Measurements from ENCODE around the gene RETSAT. TPM values are rescaled to one million over a fixed set of nuclear protein-coding genes. Genes with fewer than 3 reads are reported as not detected.
"Not testable (repeated sequence)": the region's sequence is repeated elsewhere in the genome, so short reads cannot be mapped to it uniquely, and the experiment has no call there.

The RETSAT gene
- total RNA-seq, 2 donors from 2014 or later = 37.4 to 44.3 TPM

DNA sequence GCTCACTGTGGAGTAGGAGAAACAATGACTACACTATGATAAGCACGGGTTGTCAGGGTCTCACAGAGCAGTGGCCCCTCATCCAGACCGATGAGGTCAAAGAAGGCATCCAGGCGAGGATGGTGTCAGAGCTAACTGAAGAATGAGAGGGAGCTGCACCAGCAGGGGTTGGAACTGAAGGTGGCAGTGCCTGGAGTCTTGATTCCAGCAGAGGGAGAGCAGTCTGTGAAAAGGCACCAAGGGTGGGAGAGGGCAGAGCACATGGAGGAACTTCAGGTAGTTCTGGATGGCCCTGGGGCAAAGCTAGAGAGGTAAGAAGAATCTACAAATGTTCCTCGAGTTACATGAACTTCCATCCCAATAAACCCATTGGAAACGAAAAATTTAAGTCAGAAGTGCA lies 12.9 kb upstream of the RETSAT start:
- TF ChIP-seq, protein P1, sequence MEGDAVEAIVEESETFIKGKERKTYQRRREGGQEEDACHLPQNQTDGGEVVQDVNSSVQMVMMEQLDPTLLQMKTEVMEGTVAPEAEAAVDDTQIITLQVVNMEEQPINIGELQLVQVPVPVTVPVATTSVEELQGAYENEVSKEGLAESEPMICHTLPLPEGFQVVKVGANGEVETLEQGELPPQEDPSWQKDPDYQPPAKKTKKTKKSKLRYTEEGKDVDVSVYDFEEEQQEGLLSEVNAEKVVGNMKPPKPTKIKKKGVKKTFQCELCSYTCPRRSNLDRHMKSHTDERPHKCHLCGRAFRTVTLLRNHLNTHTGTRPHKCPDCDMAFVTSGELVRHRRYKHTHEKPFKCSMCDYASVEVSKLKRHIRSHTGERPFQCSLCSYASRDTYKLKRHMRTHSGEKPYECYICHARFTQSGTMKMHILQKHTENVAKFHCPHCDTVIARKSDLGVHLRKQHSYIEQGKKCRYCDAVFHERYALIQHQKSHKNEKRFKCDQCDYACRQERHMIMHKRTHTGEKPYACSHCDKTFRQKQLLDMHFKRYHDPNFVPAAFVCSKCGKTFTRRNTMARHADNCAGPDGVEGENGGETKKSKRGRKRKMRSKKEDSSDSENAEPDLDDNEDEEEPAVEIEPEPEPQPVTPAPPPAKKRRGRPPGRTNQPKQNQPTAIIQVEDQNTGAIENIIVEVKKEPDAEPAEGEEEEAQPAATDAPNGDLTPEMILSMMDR (IDR thresholded peaks at IDR 0.05) = no peak
- Histone ChIP-seq H3K9me3 (no peaks in the 10 kb centered on the region), H3K4me3 (no peak overlapping the region), H3K27me3 (replicated peaks; ENCODE audit: insufficient read depth) (no peaks in the 10 kb centered on the region), H3K4me1 (ENCODE audit: control insufficient read depth in 1 of 2, low read depth in 2 of 2) (peaks cover 0 to 7% of the 10 kb centered on the region in 2 donors), H3K27ac (no peak overlapping the region), H3K36me3 (peaks cover 25% of the 10 kb centered on the region)
- no peak for DNase-seq (ENCODE audit: low spot score)
- no peak for ATAC-seq (ENCODE audit: insufficient number of reproducible peaks, low FRiP score, low read depth)

DNA sequence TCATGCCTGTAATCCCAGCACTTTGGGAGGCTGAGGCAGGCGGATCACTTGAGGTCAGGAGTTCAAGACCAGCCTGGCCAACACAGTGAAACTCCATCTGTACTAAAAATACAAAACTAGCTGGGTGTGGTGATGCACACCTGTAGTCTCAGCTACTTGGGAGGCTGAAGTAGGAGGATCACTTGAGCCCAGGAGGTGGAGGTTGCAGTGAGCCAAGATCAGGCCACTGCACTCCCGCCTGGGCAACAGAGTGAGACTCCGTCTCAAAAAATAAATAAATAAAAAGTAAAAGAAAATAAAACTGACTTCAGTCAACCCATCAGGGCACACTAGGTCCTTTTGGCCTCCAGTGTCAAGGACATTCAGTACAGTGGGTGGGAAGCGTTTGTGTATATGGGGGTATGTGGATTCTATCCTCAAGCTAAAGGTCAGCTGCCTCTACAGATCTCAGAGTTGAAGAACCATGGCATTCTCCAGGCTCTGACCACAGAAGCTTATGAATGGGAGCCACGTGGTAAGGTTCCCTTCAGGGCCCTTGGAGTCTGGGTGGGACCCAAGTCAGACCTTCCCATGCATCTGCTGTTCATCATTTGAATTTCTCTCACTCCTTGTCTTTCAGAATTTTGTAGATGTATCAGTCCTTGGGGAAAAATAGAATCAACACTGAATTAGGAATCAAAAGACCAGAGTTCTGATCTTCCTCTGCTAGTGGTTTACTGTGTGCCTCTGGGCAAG lies 8.5 kb upstream of the RETSAT start:
- not testable (repeated sequence) for H3K4me1 ChIP-seq (ENCODE audit: control insufficient read depth in 1 of 2, low read depth in 2 of 2); H3K27ac ChIP-seq; ATAC-seq (ENCODE audit: insufficient number of reproducible peaks, low FRiP score, low read depth); DNase-seq (ENCODE audit: low spot score); H3K27me3 ChIP-seq (replicated peaks; ENCODE audit: insufficient read depth); H3K4me3 ChIP-seq; H3K9me3 ChIP-seq
- peaks cover 30% of the 10 kb centered on the region for H3K36me3 ChIP-seq

DNA sequence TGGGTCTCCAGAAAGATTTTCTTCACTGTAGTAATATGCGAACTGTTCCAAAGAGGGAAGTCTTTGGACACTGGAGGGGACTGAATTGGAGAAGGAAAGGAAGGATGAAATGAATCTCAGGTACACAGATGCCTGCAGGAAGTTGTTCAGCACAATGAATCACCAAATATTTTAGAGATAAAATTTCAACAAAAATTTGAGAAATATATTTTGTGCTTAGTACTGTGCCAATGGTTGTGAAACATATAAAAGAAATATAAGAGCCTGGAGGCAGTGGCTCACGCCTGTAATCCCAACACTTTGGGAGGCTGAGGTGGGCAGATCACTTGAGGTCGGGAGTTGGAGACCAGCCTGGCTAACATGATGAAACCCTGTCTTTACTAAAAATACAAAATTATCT lies 3.4 kb upstream of the RETSAT start:
- TF ChIP-seq, protein P1 (IDR thresholded peaks at IDR 0.05) = no peak
- no peak for DNase-seq (ENCODE audit: low spot score)
- Histone ChIP-seq H3K4me3 (no peak overlapping the region), H3K27ac (no peak overlapping the region), H3K4me1 (ENCODE audit: control insufficient read depth in 1 of 2, low read depth in 2 of 2) (peaks cover 13 to 30% of the 10 kb centered on the region in 2 donors), H3K27me3 (replicated peaks; ENCODE audit: insufficient read depth) (no peaks in the 10 kb centered on the region), H3K36me3 (peaks cover 16% of the 10 kb centered on the region), H3K9me3 (no peaks in the 10 kb centered on the region)
- no peak for ATAC-seq (ENCODE audit: insufficient number of reproducible peaks, low FRiP score, low read depth)

DNA sequence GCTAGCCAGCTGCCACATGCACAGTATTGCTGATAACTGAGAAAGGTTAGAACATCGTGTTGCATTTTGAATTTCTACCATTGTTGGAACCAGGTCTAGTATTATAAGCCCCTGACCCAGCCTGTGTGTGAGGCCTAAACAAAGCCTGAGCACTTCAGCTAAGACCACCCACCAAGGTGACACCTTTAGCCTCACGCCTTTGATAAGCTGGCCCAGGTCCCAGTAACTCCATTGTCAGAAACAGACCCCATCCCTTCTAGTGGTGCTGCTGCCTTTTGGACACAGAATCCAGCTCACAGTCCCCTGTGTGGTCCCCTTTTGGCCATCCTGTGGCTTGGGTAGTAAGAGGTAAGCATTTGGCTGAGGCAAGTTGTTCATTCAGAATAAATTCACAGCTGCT lies 1.9 kb upstream of the RETSAT start:
- no peak overlapping the region for H3K4me3 ChIP-seq
- ATAC-seq (ENCODE audit: insufficient number of reproducible peaks, low FRiP score, low read depth) (no peak), DNase-seq (ENCODE audit: low spot score) (no peak)
- H3K4me1 ChIP-seq (ENCODE audit: control insufficient read depth in 1 of 2, low read depth in 2 of 2) = peaks cover 13 to 40% of the 10 kb centered on the region in 2 donors
- peaks cover 7% of the 10 kb centered on the region for H3K36me3 ChIP-seq
- H3K27me3 ChIP-seq (replicated peaks; ENCODE audit: insufficient read depth) = no peaks in the 10 kb centered on the region
- H3K27ac ChIP-seq = no peak overlapping the region
- no peaks in the 10 kb centered on the region for H3K9me3 ChIP-seq
- TF ChIP-seq, protein P1 (IDR thresholded peaks at IDR 0.05) = no peak

DNA sequence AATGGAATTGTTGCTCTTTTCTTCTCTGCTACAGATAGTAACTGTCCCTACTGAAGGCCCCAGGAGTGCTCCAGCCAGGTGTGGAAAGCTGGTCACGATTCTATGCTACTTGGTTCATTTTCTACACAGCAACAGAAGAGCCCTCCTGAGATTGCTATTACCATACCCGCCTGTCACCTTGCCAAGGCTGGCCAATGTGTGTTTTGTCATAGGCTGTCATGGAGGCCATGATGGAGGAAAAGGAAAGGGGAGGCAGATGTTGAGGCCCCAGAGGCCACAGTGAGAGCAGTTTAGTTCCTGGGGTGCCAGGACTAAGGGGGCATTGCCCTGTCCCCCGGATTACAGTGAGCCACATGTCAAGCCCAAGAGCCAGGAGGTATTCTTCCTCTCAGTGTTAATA lies 1.2 kb upstream of the RETSAT start:
- no peaks in the 10 kb centered on the region for H3K9me3 ChIP-seq
- H3K4me3 ChIP-seq = peak overlapping the region; percentile 80

More for the DNA sequence above, 1.2 kb upstream of the RETSAT start:
- Histone ChIP-seq H3K27me3 (replicated peaks; ENCODE audit: insufficient read depth) (no peaks in the 10 kb centered on the region), H3K27ac (no peak overlapping the region), H3K4me1 (ENCODE audit: control insufficient read depth in 1 of 2, low read depth in 2 of 2) (peaks cover 13 to 40% of the 10 kb centered on the region in 2 donors), H3K36me3 (peaks cover 8% of the 10 kb centered on the region)
- ATAC-seq (ENCODE audit: insufficient number of reproducible peaks, low FRiP score, low read depth) = no peak
- DNase-seq (ENCODE audit: low spot score) = no peak
- TF ChIP-seq, protein P1 (IDR thresholded peaks at IDR 0.05) = no peak
